GM20000 (cell line): ENCODE measurements around the gene CBL.

ENCODE experiments used
- DNase-seq: peaks from one replicate; pipeline ENCODE4 v3.0.0; 2012; ENCODE audit warnings: low spot score
- TF ChIP-seq, protein P1 (sequence below): IDR thresholded peaks from 2 replicates; pipeline ENCODE4 v1.5.1; 2012; ENCODE audit warnings: mild to moderate bottlenecking, control low read depth; ENCODE audit errors: extremely low read depth, missing control alignments

The CBL gene

DNA sequence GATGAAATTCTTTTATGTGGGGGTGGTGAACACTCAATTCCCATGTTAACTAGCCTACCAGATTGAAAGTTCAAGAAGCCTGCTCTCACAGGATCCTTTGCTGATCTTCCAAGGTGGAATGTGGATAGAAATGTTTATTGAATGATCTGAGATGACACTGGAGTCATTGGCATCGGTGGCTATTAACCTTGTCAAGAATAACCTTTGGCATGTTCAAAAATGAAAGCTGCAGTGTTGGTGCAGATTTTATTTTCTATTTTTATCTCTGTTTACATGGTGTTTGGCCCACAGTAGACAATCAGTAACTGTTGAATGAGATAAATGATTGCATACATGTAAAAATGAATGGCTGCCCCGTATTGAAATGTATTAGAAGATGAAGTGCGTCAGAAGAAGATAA, 91.8 kb downstream of the CBL start:
- DNase-seq, result no peak
- TF ChIP-seq, protein P1, sequence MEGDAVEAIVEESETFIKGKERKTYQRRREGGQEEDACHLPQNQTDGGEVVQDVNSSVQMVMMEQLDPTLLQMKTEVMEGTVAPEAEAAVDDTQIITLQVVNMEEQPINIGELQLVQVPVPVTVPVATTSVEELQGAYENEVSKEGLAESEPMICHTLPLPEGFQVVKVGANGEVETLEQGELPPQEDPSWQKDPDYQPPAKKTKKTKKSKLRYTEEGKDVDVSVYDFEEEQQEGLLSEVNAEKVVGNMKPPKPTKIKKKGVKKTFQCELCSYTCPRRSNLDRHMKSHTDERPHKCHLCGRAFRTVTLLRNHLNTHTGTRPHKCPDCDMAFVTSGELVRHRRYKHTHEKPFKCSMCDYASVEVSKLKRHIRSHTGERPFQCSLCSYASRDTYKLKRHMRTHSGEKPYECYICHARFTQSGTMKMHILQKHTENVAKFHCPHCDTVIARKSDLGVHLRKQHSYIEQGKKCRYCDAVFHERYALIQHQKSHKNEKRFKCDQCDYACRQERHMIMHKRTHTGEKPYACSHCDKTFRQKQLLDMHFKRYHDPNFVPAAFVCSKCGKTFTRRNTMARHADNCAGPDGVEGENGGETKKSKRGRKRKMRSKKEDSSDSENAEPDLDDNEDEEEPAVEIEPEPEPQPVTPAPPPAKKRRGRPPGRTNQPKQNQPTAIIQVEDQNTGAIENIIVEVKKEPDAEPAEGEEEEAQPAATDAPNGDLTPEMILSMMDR, result no peak

- TF ChIP-seq, protein P1, result no peak
- DNase-seq, result no peak
These were observed 92.6 kb downstream of the CBL start for GRCh38 chr11:119298726-119299125.

DNA sequence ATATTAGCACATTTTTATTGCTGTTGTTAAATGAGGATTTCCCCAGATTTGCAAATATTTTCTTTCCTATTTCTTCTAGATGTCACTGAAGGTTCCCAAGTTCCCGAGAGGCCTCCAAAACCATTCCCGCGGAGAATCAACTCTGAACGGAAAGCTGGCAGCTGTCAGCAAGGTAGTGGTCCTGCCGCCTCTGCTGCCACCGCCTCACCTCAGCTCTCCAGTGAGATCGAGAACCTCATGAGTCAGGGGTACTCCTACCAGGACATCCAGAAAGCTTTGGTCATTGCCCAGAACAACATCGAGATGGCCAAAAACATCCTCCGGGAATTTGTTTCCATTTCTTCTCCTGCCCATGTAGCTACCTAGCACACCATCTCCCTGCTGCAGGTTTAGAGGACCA, 93.3 kb downstream of the CBL start:
- DNase-seq, result no peak
- TF ChIP-seq, protein P1, result no peak

GRCh38 chr11:119300198-119300964, 94.2 kb downstream of the CBL start:
- no peak for DNase-seq
- TF ChIP-seq, protein P1, result no peak

DNA sequence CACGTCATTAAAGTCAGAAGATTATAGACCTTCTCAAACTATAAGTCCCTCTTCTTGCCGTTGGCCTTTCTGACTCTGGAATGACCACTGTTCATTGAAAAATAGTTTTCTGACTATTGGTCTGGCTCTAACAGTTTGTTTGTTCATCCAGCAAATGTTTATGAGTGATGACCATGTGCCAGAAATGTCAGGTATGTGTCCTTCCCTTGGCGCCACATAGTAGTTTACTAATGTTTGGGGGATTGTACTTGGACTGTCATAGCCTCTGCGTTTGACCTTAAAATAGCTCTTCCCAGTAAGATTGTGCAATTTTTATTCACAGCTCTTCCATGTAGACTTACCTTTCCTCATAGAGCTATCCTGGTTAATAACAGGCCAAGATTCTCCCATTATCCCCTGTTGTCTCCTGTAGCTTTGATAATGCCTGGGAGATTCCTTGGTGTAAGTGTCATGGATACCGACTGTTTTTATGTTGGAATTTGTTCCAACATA, 97.1 kb downstream of the CBL start:
- TF ChIP-seq, protein P1, result no peak
- no peak for DNase-seq

DNA sequence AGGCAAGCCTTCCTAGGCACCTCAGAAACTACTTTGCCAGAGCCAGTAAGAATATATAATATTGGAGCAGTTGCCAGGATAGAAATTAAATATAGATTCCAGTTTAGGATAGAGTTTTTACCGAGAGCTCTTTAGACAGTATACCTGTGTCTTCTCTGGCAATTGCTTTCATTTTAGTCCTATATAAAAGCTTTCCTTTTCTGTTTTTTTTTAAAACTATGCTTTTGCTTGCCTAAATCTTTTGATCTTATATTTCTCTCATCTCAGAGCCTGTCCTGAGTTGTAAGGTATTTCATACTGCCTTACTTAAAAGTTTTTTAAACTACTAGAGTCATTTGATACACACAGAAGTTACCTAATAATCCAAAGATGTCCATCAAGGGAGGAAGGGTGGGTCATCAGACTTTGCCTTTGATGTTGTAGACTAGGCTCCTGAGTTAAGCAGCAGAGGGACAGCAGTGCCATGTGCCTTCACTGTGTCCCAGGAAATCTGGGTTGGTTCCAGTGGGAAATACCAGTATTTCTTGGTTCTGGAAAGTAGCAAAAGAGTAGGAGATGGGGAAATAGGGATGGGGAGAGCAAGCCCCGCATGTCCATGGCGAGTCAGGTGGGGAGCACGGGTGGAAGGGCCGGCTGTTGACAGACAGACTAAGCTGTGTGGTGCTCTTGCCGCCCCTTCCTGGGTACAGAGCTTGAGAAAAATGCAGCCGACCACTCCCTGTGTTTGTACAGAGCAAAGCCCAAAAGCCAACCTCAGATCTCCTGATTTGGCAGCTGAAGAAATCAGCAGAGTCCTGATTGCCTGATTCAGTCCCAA, 99.6 kb downstream of the CBL start:
- DNase-seq, result no peak
- TF ChIP-seq, protein P1, result no peak

- TF ChIP-seq, protein P1, result no peak
These were observed 100.3 kb downstream of the CBL start for GRCh38 chr11:119306373-119306890.

More at GRCh38 chr11:119306373-119306890, 100.3 kb downstream of the CBL start:
- no peak for DNase-seq
